Breast epithelium (tissue), 4 donors: ENCODE measurements around the gene HMCN1. TPM values are rescaled to one million over a fixed set of nuclear protein-coding genes. Genes with fewer than 3 reads are reported as not detected.

ENCODE experiments used
- DNase-seq, 2 donors: peaks; one replicate each; pipeline ENCODE4 v3.0.0-alpha.2; 2019; ENCODE audit warnings: low spot score in 2 of 2
- H3K27ac ChIP-seq, 2 donors: fragments of 200-600 bp; sonication (generic) in 1 of 2; one replicate each; pipeline ENCODE4 v1.5.1; 2016 to 2019; ENCODE audit warnings: mild to moderate bottlenecking in 1 of 2
- H3K27me3 ChIP-seq, 2 donors: fragments of 200-600 bp; sonication (generic) in 1 of 2; one replicate each; pipeline versions ENCODE4 v1.5.1 to v1.6.0; 2017 to 2019; ENCODE audit warnings: control low read depth in 1 of 2, mild to moderate bottlenecking in 1 of 2
- H3K36me3 ChIP-seq: fragments of 200-600 bp; one replicate; pipeline ENCODE4 v1.5.1; 2019
- H3K4me1 ChIP-seq, 2 donors: fragments of 200-600 bp; sonication (generic); one replicate each; pipeline ENCODE4 v1.5.1; 2016 to 2019; ENCODE audit warnings: control low read depth in 1 of 2
- H3K4me3 ChIP-seq, 3 donors: fragments of 200-600 bp; sonication (generic); 1 replicate in 2 of 3; 2 replicates in 1 of 3; pipeline ENCODE4 v1.5.1; 2016 to 2019; ENCODE audit warnings: mild to moderate bottlenecking in 3 of 3, moderate library complexity in 2 of 3
- H3K9me3 ChIP-seq, 2 donors: fragments of 200-600 bp; sonication (generic) in 1 of 2; one replicate each; pipeline ENCODE4 v1.5.1; 2016 to 2019; ENCODE audit warnings: control low read depth in 1 of 2
- POLR2A ChIP-seq: fragments of 450-650 bp; IDR thresholded peaks from one replicate; pipeline ENCODE4 v1.6.1; 2016; ENCODE audit warnings: antibody characterized with exemption, mild to moderate bottlenecking, moderate library complexity
- POLR2AphosphoS5 ChIP-seq, 3 donors: sonication (generic); formaldehyde crosslinking; IDR thresholded peaks; one replicate each; pipeline ENCODE4 v1.6.1; 2017; ENCODE audit warnings: antibody characterized with exemption in 3 of 3
- intact Hi-C: fragments of 100-400 bp; cut with DNase I; formaldehyde crosslinking; loops from one replicate; pipeline ENCODE4 v1.15.1; 2023; ENCODE audit warnings: low total_unique reads
- total RNA-seq, 3 donors: library from RNA; depleted of rRNA; stranded (reverse); fragments of >200 nt; gene quantifications; one replicate each; pipeline ENCODE4 v1.1.0, GENCODE V29; 2016
- TF ChIP-seq, protein P1 (sequence below), 3 donors: fragments of 450-650 bp; IDR thresholded peaks; one replicate each; pipeline ENCODE4 v1.5.1; 2016 to 2017; ENCODE audit warnings: antibody characterized with exemption in 3 of 3, mild to moderate bottlenecking in 3 of 3, moderate library complexity in 3 of 3

HMCN1 gene
- total RNA-seq, 3 donors from 2014 or later = 7.8 to 18.4 (median 11.9) TPM

DNA sequence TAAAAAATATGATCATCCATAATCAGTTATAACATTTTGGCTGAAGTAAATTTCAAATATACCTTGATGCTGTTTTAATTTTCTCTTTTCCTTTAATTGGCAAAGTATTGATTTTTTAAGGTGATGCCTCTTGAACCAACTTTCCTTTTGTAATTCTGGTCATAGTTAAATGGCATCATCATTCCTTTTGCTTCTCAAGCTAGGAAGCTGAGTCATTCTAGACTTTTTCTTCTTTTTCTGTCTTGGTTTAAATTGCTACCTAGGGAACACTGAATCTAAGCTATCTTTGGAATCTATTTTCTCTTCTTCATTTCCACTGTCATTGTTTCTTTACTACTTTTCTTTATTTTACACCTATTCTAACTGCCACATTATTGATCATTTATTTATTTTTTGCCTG lies 162.7 kb downstream of the HMCN1 start:
- Histone ChIP-seq H3K36me3 (no peaks in the 10 kb centered on the region), H3K4me3 (no peak overlapping the region), H3K9me3 (no peaks in the 10 kb centered on the region), H3K4me1 (no peaks in the 10 kb centered on the region), H3K27ac (no peak overlapping the region), H3K27me3 (no peaks in the 10 kb centered on the region)
- no peak for DNase-seq
- intact Hi-C loops = no loop called here
- no peak for TF ChIP-seq POLR2A

- H3K27ac ChIP-seq = no peak overlapping the region
- no peak for DNase-seq
- TF ChIP-seq POLR2A (no peak), POLR2AphosphoS5 (IDR thresholded peaks at IDR 0.05) (no peak)
- TF ChIP-seq, protein P1, sequence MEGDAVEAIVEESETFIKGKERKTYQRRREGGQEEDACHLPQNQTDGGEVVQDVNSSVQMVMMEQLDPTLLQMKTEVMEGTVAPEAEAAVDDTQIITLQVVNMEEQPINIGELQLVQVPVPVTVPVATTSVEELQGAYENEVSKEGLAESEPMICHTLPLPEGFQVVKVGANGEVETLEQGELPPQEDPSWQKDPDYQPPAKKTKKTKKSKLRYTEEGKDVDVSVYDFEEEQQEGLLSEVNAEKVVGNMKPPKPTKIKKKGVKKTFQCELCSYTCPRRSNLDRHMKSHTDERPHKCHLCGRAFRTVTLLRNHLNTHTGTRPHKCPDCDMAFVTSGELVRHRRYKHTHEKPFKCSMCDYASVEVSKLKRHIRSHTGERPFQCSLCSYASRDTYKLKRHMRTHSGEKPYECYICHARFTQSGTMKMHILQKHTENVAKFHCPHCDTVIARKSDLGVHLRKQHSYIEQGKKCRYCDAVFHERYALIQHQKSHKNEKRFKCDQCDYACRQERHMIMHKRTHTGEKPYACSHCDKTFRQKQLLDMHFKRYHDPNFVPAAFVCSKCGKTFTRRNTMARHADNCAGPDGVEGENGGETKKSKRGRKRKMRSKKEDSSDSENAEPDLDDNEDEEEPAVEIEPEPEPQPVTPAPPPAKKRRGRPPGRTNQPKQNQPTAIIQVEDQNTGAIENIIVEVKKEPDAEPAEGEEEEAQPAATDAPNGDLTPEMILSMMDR (IDR thresholded peaks at IDR 0.05) = no peak
- no peaks in the 10 kb centered on the region for H3K9me3 ChIP-seq
- H3K36me3 ChIP-seq = no peaks in the 10 kb centered on the region
- intact Hi-C loops = no loop called here
- H3K4me1 ChIP-seq = no peaks in the 10 kb centered on the region
- no peak overlapping the region for H3K4me3 ChIP-seq
- no peaks in the 10 kb centered on the region for H3K27me3 ChIP-seq
These were observed 172.0 kb downstream of the HMCN1 start for GRCh38 chr1:185906186-185906585.

DNA sequence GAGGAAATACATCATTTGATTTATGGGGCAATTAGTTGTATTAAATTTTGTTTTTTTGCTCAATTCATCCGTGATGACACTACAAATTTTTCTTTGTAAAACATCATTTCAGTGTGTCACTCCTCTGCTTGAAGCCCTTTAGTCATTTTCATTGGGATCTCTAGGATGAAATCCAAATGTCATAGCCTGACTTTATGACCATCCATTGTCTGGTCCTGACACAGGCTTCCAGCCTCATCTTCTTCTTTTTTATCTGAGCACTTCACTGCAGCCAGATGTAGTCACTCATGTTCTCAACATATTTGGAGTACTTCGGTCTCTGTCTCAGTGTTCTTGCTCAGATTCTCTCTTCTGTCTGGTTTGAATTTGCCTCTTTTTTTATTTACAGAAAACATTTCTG lies 173.1 kb downstream of the HMCN1 start:
- no peaks in the 10 kb centered on the region for H3K27me3 ChIP-seq
- DNase-seq = no peak
- H3K4me3 ChIP-seq = no peak overlapping the region
- no peaks in the 10 kb centered on the region for H3K36me3 ChIP-seq
- no peaks in the 10 kb centered on the region for H3K4me1 ChIP-seq
- no peak for TF ChIP-seq POLR2AphosphoS5 (IDR thresholded peaks at IDR 0.05)
- TF ChIP-seq, protein P1 (IDR thresholded peaks at IDR 0.05) = no peak
- no peak for TF ChIP-seq POLR2A
- H3K9me3 ChIP-seq = no peaks in the 10 kb centered on the region
- no peak overlapping the region for H3K27ac ChIP-seq
- intact Hi-C loops = no loop called here

- Histone ChIP-seq H3K4me1 (no peaks in the 10 kb centered on the region), H3K9me3 (no peaks in the 10 kb centered on the region), H3K36me3 (no peaks in the 10 kb centered on the region), H3K27me3 (no peaks in the 10 kb centered on the region), H3K27ac (no peak overlapping the region), H3K4me3 (no peak overlapping the region)
- intact Hi-C loops = no loop called here
- TF ChIP-seq, protein P1 (IDR thresholded peaks at IDR 0.05) = no peak
- no peak for DNase-seq
These were observed 177.8 kb downstream of the HMCN1 start for GRCh38 chr1:185911978-185912377.

GRCh38 chr1:185912504-185912903 lies 178.3 kb downstream of the HMCN1 start:
- Histone ChIP-seq H3K27me3 (no peaks in the 10 kb centered on the region), H3K27ac (no peak overlapping the region), H3K4me3 (no peak overlapping the region), H3K9me3 (no peaks in the 10 kb centered on the region), H3K4me1 (no peaks in the 10 kb centered on the region), H3K36me3 (no peaks in the 10 kb centered on the region)
- no peak for DNase-seq
- TF ChIP-seq, protein P1 (IDR thresholded peaks at IDR 0.05) = no peak
- TF ChIP-seq POLR2A (no peak), POLR2AphosphoS5 (IDR thresholded peaks at IDR 0.05) (no peak)
- intact Hi-C loops = no loop called here

DNA sequence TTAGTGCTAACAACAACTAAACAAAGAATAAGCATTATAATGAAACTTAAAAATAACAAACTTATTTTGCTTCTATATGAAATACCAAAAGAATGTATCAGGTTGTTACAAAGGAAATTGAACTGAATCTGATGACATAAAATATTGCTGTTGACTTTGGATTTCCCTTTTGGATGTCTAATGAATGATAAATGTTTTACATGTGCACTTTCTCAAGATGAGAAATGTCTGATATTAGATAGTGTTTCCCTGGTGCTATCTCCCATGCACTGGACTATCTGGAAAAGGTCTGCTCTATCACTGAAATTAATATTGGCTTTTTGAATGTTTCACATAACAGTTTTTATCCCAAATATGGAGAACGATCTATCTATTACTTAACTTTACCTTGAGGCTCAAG lies 179.9 kb downstream of the HMCN1 start:
- Histone ChIP-seq H3K27me3 (no peaks in the 10 kb centered on the region), H3K9me3 (no peaks in the 10 kb centered on the region)

More for the DNA sequence above, 179.9 kb downstream of the HMCN1 start:
- no peaks in the 10 kb centered on the region for H3K4me1 ChIP-seq
- H3K27ac ChIP-seq = no peak overlapping the region
- TF ChIP-seq, protein P1 (IDR thresholded peaks at IDR 0.05) = no peak
- no peak for TF ChIP-seq POLR2AphosphoS5 (IDR thresholded peaks at IDR 0.05)
- DNase-seq = no peak
- intact Hi-C loops = no loop called here
- no peak overlapping the region for H3K4me3 ChIP-seq
- no peaks in the 10 kb centered on the region for H3K36me3 ChIP-seq
